Measurements from ENCODE around the gene HEXB.

Gene HEXB

GRCh38 chr5:74639807-74640449 lies 45.1 kb upstream of the HEXB start:
- H3K36me3 ChIP-seq (ENCODE audit: control insufficient read depth in 2 of 2, insufficient read depth in 1 of 2, low read length in 2 of 2), result peaks cover 0 to 13% of the 10 kb centered on the region in 2 experiments; a peak in 1 of 3 replicates
- CTCF ChIA-PET, result interaction anchor here (0.6 to 2.1 kb wide), 8 partner anchors 8 to 584 kb away, joined by 3 to 5 read pairs (median 3); no protein-coding TSS in a partner anchor
- POLR2A ChIA-PET, result interaction anchor here (0.6 to 2.3 kb wide), 51 partner anchors 8 to 729 kb away, joined by 3 to 29 read pairs (median 4); partner anchors contain the start of gene HEXB
- no peaks in the 10 kb centered on the region for H3K9me3 ChIP-seq (ENCODE audit: control insufficient read depth, insufficient read depth, low read depth, low read length)
- peak overlapping the region; percentile 98 for H3K27ac ChIP-seq (ENCODE audit: extremely low read depth, low read depth, low read length)
- H3K4me1 ChIP-seq (ENCODE audit: control insufficient read depth, insufficient read depth, low read length), result peaks cover 17% of the 10 kb centered on the region
- no peak for TF ChIP-seq ZNF133 (tag by site-specific recombination; IDR thresholded peaks at IDR 0.05)
- TF ChIP-seq CTCF (tag by site-specific recombination; IDR thresholded peaks at IDR 0.05), result peak; percentile 55
- no peak for TF ChIP-seq ZNF138 (tag by site-specific recombination; IDR thresholded peaks at IDR 0.05; ENCODE audit: borderline replicate concordance)
- 0 out of 2 replicates have a peak, but pooled peaks have one; percentile 27 for TF ChIP-seq REST (tag by site-specific recombination; IDR thresholded peaks at IDR 0.05)
- TF ChIP-seq AEBP2 (tag by site-specific recombination; IDR thresholded peaks at IDR 0.05; ENCODE audit: borderline replicate concordance), result no peak
- TF ChIP-seq ZNF433 (tag by site-specific recombination; IDR thresholded peaks at IDR 0.05; ENCODE audit: low read depth), result no peak
- TF ChIP-seq ZNF341 (tag by site-specific recombination; IDR thresholded peaks at IDR 0.05; ENCODE audit: low read depth), result peak; percentile 62
- peak; percentile 98 for TF ChIP-seq SCRT1 (tag by site-specific recombination; IDR thresholded peaks at IDR 0.05; ENCODE audit: borderline replicate concordance)
- TF ChIP-seq HOXC10 (CRISPR knock-in tag; IDR thresholded peaks at IDR 0.05), result no peak
- peak; percentile 38 for TF ChIP-seq GLIS1 (tag by site-specific recombination; IDR thresholded peaks at IDR 0.05)
- peak; percentile 84 for TF ChIP-seq GLIS2 (tag by site-specific recombination; IDR thresholded peaks at IDR 0.05)
- TF ChIP-seq ZNF513 (tag by site-specific recombination; IDR thresholded peaks at IDR 0.05), result 0 out of 2 replicates have a peak, but pooled peaks have one; percentile 6
- TF ChIP-seq ZNF335 (tag by site-specific recombination; conservative IDR thresholded peaks at IDR 0.05), result peak; percentile 77
- TF ChIP-seq ZNF280C (tag by site-specific recombination; IDR thresholded peaks at IDR 0.05), result no peak
- TF ChIP-seq SCRT2 (tag by site-specific recombination; IDR thresholded peaks at IDR 0.05), result peak; percentile 100
- peak; percentile 74 for TF ChIP-seq HIC1 (tag by site-specific recombination; IDR thresholded peaks at IDR 0.05)
- peak overlapping the region; percentile 92 for H3K4me3 ChIP-seq (ENCODE audit: low read depth, low read length)
